ENCODE data around the gene PSD2.

DNA sequence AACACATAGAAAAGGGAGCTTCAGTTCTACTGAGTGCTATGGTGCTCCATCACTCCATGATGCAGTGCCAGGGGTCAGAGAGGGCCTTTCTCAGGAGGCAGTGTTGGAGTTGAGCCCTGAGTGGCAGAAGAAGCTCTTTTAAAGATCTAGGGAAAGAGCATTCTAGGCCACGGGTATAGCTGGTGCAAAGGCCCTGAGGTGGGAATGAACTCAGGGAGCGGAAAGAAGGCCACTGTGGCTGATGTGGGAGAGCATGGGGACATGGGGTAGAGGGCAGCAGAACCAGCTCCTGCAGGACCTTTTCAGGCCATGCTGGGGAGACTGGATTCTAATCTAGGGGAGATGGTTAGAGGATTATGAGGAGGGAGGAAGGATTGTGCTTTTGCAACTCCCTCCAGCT lies 9.9 kb downstream of the PSD2 start:
- no peak for TF ChIP-seq CTCF (IDR thresholded peaks at IDR 0.05; ENCODE audit: insufficient read depth, low read length)
- no peak for TF ChIP-seq POLR2AphosphoS5 (IDR thresholded peaks at IDR 0.05; ENCODE audit: low read depth)
- TF ChIP-seq GABPA (IDR thresholded peaks at IDR 0.05; ENCODE audit: low read depth), result no peak

Data from HL-60 (cell line).